ENCODE results near the gene ANKMY1. TPM values are rescaled to one million over a fixed set of nuclear protein-coding genes. Genes with fewer than 3 reads are reported as not detected.

ANKMY1 gene
- total RNA-seq, 1 experiment from 2014 or later: 85.7 TPM

GRCh38 chr2:240434728-240435456, 122.9 kb downstream of the ANKMY1 start:
- Histone ChIP-seq H3K27ac (peak overlapping the region; percentile 87), H3K27me3 (ENCODE audit: insufficient read depth, low read depth) (no peaks in the 10 kb centered on the region), H3K4me3 (peak overlapping the region; percentile 62), H2AFZ (peak overlapping the region; percentile 76), H3K36me3 (ENCODE audit: low read depth) (no peaks in the 10 kb centered on the region), H4K20me1 (ENCODE audit: insufficient read depth) (peaks cover 26% of the 10 kb centered on the region), H3K4me2 (peak overlapping the region; percentile 78), H3K9me2 (ENCODE audit: insufficient read depth) (no peaks in the 10 kb centered on the region), H3K9me3 (ENCODE audit: insufficient read depth, low read depth) (no peaks in the 10 kb centered on the region), H3K79me2 (ENCODE audit: low read depth) (peaks cover 52% of the 10 kb centered on the region), H3F3A (ENCODE audit: insufficient read depth, low read depth) (peaks cover 15% of the 10 kb centered on the region), H3K4me1 (replicated peaks; ENCODE audit: insufficient read depth) (peaks cover 45% of the 10 kb centered on the region)
- no peak for TF ChIP-seq CTCF (conservative IDR thresholded peaks at IDR 0.05)
- POLR2A ChIA-PET (ENCODE audit: unreplicated experiment): interaction anchor here (0.7 to 1.9 kb wide), 5 partner anchors 47 to 1268 kb away, joined by 3 to 39 read pairs (median 9); no protein-coding TSS in a partner anchor
- peak; percentile 79 to 99 for DNase-seq
- CTCF ChIA-PET: no interaction called here
- no TSS peak for BruUV-seq (replicated peaks)
- intact Hi-C loops (cut with micrococcal nuclease; ENCODE audit: unreplicated experiment): loop anchor here (1.0 to 5.0 kb wide), 8 partner anchors 23 to 202 kb away; partner anchors contain the start of gene RNPEPL1

GRCh38 chr2:240433973-240434727, 123.6 kb downstream of the ANKMY1 start:
- Histone ChIP-seq H4K20me1 (ENCODE audit: insufficient read depth) (peaks cover 18% of the 10 kb centered on the region), H3K9me2 (ENCODE audit: insufficient read depth) (no peaks in the 10 kb centered on the region), H3K9me3 (ENCODE audit: insufficient read depth, low read depth) (no peaks in the 10 kb centered on the region), H3K36me3 (ENCODE audit: low read depth) (no peaks in the 10 kb centered on the region), H3K27ac (peak overlapping the region; percentile 87), H3K4me3 (peak overlapping the region; percentile 62), H3K4me2 (peak overlapping the region; percentile 78), H2AFZ (peak overlapping the region; percentile 39; the same call in 1 of the 2 replicates), H3K4me1 (replicated peaks; ENCODE audit: insufficient read depth) (peaks cover 45% of the 10 kb centered on the region), H3K27me3 (ENCODE audit: insufficient read depth, low read depth) (no peaks in the 10 kb centered on the region), H3F3A (ENCODE audit: insufficient read depth, low read depth) (peaks cover 15% of the 10 kb centered on the region), H3K79me2 (ENCODE audit: low read depth) (peaks cover 45% of the 10 kb centered on the region)
- CTCF ChIA-PET: interaction anchor here (0.6 kb wide), 1 partner anchor 109 kb away, joined by 5 read pairs; no protein-coding TSS in a partner anchor
- POLR2A ChIA-PET (ENCODE audit: unreplicated experiment): interaction anchor here (0.5 to 1.9 kb wide), 9 partner anchors 22 to 1268 kb away, joined by 3 to 39 read pairs (median 5); no protein-coding TSS in a partner anchor
- no TSS peak for BruUV-seq (replicated peaks)
- DNase-seq: peak; percentile 98
- no peak for TF ChIP-seq CTCF (conservative IDR thresholded peaks at IDR 0.05)
- intact Hi-C loops (cut with micrococcal nuclease; ENCODE audit: unreplicated experiment): loop anchor here (1.0 kb wide), 4 partner anchors 24 to 201 kb away; no protein-coding TSS in a partner anchor

GRCh38 chr2:240432820-240433801, 124.7 kb downstream of the ANKMY1 start:
- BruUV-seq (replicated peaks): TSS peak; percentile 43
- no peak for TF ChIP-seq EZH2 (IDR thresholded peaks at IDR 0.05; ENCODE audit: low read depth)
- no peak for TF ChIP-seq CTCF (conservative IDR thresholded peaks at IDR 0.05)
- no peak for DNase-seq
- peaks cover 45% of the 10 kb centered on the region for H3K4me1 ChIP-seq (replicated peaks; ENCODE audit: insufficient read depth)
- intact Hi-C loops (cut with micrococcal nuclease; ENCODE audit: unreplicated experiment): no loop called here
- H3K9me3 ChIP-seq (ENCODE audit: insufficient read depth, low read depth): no peaks in the 10 kb centered on the region
- ChIA-PET CTCF (no interaction called here), POLR2A (ENCODE audit: unreplicated experiment) (interaction anchor here (0.5 to 0.8 kb wide), 3 partner anchors 23 to 181 kb away, joined by 3 to 5 read pairs (median 3); no protein-coding TSS in a partner anchor)
- no peaks in the 10 kb centered on the region for H3K36me3 ChIP-seq (ENCODE audit: low read depth)
- peaks cover 22% of the 10 kb centered on the region for H3F3A ChIP-seq (ENCODE audit: insufficient read depth, low read depth)
- H3K27me3 ChIP-seq (ENCODE audit: insufficient read depth, low read depth): no peaks in the 10 kb centered on the region
- peak overlapping the region; percentile 62; the same call in 1 of the 2 replicates for H3K4me3 ChIP-seq
- H2AFZ ChIP-seq: no peak overlapping the region
- peaks cover 37% of the 10 kb centered on the region for H3K79me2 ChIP-seq (ENCODE audit: low read depth)
- peaks cover 10% of the 10 kb centered on the region for H4K20me1 ChIP-seq (ENCODE audit: insufficient read depth)
- peak overlapping the region; percentile 87 for H3K27ac ChIP-seq
- no peaks in the 10 kb centered on the region for H3K9me2 ChIP-seq (ENCODE audit: insufficient read depth)
- H3K4me2 ChIP-seq: peak overlapping the region; percentile 78
